Cardiac muscle cell (in vitro differentiated cells and primary cell): ENCODE measurements around the gene ZNF316. TPM values are rescaled to one million over a fixed set of nuclear protein-coding genes. Genes with fewer than 3 reads are reported as not detected.

Experiments
- DNase-seq, 2 donors: peaks; one replicate each; pipeline versions ENCODE4 v3.0.0 to v3.0.0-alpha.2; 2010 to 2017; ENCODE audit warnings: low read depth in 1 of 2, low spot score in 1 of 2
- H3K27ac ChIP-seq: fragments of 200-600 bp; sonication (generic); 2 replicates; pipeline ENCODE4 v1.5.1; 2016
- H3K27me3 ChIP-seq: fragments of 200-600 bp; sonication (generic); 2 replicates; pipeline ENCODE4 v1.6.0; 2016; ENCODE audit warnings: control low read depth
- H3K36me3 ChIP-seq: fragments of 200-600 bp; sonication (generic); 2 replicates; pipeline ENCODE4 v1.5.1; 2016; ENCODE audit warnings: control low read depth
- H3K4me1 ChIP-seq: fragments of 200-600 bp; sonication (generic); 2 replicates; pipeline ENCODE4 v1.8.1; 2017; ENCODE audit warnings: low read depth, mild to moderate bottlenecking, mixed run types
- H3K4me3 ChIP-seq: fragments of 200-600 bp; sonication (generic); 2 replicates; pipeline ENCODE4 v1.5.1; 2016; ENCODE audit warnings: mild to moderate bottlenecking
- H3K9me3 ChIP-seq: fragments of 200-600 bp; sonication (generic); 2 replicates; pipeline ENCODE4 v1.5.1; 2017; ENCODE audit warnings: low read depth, mild to moderate bottlenecking, control low read depth
- polyA plus RNA-seq: library from polyadenylated mRNA; unstranded; fragments of >200 nt; fragmentation: Nextera tagmentation; extraction: Ambion mirVana; gene quantifications from 2 replicates; pipeline ENCODE4 v1.2.1, GENCODE V29; 2016
- total RNA-seq: library from RNA; depleted of rRNA; stranded (reverse); fragments of >200 nt; gene quantifications from 2 replicates; pipeline ENCODE4 v1.2.3, GENCODE V29; 2016
- TF ChIP-seq, protein P1 (sequence below): IDR thresholded peaks from 2 replicates; pipeline ENCODE4 v1.5.1; 2012; ENCODE audit warnings: low read depth, mild to moderate bottlenecking, low read length

Gene ZNF316
- total and polyA plus RNA-seq, 2 experiments from 2014 or later: 24.9 to 40.6 TPM

DNA sequence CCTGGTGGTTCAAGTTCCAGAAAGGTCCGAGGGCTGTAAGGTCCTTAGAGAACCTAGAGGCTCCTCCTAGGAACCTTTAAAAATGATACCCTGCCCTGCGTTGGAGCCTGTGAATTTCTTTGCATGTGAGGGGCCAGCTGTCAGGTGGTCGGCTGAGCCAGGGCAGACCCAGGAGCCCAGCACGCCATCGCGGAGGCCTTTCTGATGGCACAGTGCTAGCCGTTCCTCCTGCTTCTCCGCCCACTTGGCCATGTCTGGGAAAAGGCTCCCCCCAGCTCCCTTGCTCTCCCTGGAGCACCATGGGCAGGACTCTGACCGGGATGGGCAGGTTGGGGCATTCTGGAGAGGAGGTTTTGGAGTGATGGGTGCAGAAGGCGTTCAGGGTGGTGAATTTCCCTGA, 7.6 kb downstream of the ZNF316 start:
- H3K9me3 ChIP-seq: no peaks in the 10 kb centered on the region
- H3K4me1 ChIP-seq: no peaks in the 10 kb centered on the region
- H3K27me3 ChIP-seq: no peaks in the 10 kb centered on the region
- H3K36me3 ChIP-seq: peaks cover 18% of the 10 kb centered on the region
- TF ChIP-seq, protein P1, sequence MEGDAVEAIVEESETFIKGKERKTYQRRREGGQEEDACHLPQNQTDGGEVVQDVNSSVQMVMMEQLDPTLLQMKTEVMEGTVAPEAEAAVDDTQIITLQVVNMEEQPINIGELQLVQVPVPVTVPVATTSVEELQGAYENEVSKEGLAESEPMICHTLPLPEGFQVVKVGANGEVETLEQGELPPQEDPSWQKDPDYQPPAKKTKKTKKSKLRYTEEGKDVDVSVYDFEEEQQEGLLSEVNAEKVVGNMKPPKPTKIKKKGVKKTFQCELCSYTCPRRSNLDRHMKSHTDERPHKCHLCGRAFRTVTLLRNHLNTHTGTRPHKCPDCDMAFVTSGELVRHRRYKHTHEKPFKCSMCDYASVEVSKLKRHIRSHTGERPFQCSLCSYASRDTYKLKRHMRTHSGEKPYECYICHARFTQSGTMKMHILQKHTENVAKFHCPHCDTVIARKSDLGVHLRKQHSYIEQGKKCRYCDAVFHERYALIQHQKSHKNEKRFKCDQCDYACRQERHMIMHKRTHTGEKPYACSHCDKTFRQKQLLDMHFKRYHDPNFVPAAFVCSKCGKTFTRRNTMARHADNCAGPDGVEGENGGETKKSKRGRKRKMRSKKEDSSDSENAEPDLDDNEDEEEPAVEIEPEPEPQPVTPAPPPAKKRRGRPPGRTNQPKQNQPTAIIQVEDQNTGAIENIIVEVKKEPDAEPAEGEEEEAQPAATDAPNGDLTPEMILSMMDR: no peak
- no peak overlapping the region for H3K4me3 ChIP-seq
- H3K27ac ChIP-seq: no peak overlapping the region
- no peak for DNase-seq

DNA sequence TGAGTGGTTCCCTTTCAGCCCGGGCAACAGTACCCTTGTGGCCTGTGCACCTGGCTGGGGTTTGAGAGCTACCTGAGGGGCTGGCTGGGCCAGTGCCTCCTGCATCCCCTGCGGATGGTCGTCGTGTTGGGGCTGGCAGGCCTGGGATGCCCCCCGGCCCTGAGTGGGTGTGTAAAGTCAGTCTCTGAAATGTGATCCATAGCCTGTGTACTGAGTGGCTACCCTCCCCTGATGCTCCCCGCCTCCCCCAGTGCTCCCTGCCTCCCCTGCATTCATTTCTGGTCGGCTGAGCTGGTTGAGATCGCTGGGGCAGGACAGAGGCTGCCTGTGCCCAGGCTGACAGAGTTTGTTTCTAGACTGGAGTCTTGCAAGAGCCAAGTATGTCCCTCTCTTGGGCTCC, 9.3 kb downstream of the ZNF316 start:
- no peak overlapping the region for H3K27ac ChIP-seq
- no peak overlapping the region for H3K4me3 ChIP-seq
- TF ChIP-seq, protein P1: no peak
- DNase-seq: no peak
- peaks cover 27% of the 10 kb centered on the region for H3K36me3 ChIP-seq
- H3K9me3 ChIP-seq: no peaks in the 10 kb centered on the region
- no peaks in the 10 kb centered on the region for H3K27me3 ChIP-seq
- H3K4me1 ChIP-seq: no peaks in the 10 kb centered on the region

DNA sequence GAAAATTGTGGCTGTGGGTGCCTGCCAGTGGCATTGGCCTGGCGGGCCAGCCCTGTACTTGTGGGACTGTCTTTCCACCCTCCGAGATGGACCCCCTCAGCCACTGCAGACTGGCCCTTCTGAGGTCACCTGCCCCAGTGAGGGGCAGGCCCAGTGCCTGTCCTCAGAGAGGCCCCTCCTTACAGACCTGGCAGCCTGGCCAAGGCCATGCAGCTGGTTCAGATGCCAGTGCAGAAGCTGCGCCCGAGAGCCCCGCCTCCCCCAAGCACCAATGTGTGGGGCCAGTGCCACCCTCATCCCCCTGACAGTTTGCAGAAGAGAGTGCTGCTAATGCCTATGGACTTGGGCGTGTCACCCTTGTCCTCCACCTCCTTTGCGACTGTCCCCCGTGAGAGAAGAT, 10.0 kb downstream of the ZNF316 start:
- no peaks in the 10 kb centered on the region for H3K9me3 ChIP-seq
- peaks cover 24% of the 10 kb centered on the region for H3K36me3 ChIP-seq
- DNase-seq: no peak
- no peak overlapping the region for H3K27ac ChIP-seq
- H3K4me3 ChIP-seq: no peak overlapping the region
- H3K4me1 ChIP-seq: no peaks in the 10 kb centered on the region
- no peaks in the 10 kb centered on the region for H3K27me3 ChIP-seq
- TF ChIP-seq, protein P1: no peak

DNA sequence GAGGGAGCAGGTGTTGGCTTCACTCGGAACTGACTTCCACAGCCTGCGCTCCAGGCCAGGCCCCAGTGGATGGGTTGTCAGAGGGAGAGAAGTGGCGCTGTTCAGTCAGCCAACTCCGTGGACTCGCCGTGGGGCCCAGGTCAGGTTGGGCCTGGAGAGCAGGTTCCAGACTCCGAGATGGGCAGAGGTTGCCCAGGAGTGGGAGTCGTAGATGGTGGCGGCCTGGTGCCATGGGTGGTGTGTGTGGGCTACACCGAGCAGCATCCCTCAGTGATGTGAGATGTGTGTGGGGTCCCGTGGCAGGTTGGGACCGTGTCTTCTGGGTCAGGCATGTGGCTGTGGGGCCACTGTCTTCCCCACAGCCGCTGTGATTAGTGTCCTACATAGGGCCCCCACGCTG, 10.4 kb downstream of the ZNF316 start:
- Histone ChIP-seq H3K27me3 (no peaks in the 10 kb centered on the region), H3K4me1 (no peaks in the 10 kb centered on the region), H3K9me3 (no peaks in the 10 kb centered on the region), H3K4me3 (no peak overlapping the region), H3K36me3 (peaks cover 24% of the 10 kb centered on the region), H3K27ac (no peak overlapping the region)
- TF ChIP-seq, protein P1: no peak
- DNase-seq: no peak

DNA sequence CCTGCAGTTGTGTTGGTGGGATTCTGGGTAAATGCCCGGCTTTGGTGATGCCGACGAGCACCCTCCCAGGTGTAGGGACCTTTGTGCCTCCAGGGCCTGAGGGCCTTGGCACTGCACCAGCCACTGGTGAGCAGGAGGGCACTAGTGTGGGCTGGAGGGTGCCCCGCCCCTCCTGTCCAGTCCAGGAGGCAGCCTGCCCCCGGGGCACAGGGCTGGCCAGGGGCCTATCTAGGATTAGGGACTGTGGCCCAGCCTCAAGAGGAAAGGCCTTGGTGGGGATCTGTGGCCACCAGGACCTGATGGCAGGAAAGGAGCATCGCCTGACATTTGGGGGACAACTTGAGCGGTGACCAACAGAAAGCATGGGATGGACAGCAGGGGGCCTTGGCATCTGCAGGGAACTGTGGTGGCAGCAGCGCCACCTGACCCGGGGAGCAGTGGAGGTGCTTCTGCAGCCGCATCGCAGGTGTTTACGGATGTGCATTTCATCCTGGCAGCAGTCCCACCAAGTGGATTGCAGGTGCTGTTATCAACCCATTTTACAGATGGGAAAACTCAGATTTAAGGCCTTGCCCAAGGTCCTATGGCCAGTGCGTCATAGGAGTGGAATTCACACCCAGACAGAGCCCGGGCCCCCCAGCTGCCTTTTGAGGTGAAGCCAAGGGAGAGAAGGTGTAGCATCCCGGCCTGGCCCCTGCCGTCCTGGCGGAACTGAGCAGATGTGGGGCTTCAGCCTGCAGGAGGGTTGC, 11.1 kb downstream of the ZNF316 start:
- no peaks in the 10 kb centered on the region for H3K27me3 ChIP-seq
- no peaks in the 10 kb centered on the region for H3K9me3 ChIP-seq
- H3K36me3 ChIP-seq: peaks cover 22% of the 10 kb centered on the region
- H3K4me3 ChIP-seq: no peak overlapping the region
- DNase-seq: no peak
- TF ChIP-seq, protein P1: no peak
- H3K27ac ChIP-seq: no peak overlapping the region
- no peaks in the 10 kb centered on the region for H3K4me1 ChIP-seq
